ENCODE measurements around the gene DMD.

DNA sequence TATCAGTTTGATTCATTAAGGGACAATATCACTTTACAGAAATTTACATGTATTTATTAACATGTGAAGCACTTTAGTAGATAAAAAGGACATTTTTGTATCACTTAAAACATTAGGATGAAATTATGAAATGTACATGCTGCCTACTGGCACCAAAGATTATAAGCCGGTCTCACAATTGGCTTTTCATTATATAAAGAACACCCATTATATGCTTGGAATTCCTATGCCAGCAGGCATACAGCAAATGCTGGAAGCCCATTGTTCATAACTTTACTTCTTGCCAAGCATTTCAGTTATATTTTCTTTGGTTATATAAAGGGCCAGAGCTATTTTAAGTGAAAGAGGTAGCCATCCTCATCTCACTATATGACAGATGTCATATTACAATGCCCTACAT lies 145.9 kb downstream of the DMD start:
- TF ChIP-seq, protein P1, sequence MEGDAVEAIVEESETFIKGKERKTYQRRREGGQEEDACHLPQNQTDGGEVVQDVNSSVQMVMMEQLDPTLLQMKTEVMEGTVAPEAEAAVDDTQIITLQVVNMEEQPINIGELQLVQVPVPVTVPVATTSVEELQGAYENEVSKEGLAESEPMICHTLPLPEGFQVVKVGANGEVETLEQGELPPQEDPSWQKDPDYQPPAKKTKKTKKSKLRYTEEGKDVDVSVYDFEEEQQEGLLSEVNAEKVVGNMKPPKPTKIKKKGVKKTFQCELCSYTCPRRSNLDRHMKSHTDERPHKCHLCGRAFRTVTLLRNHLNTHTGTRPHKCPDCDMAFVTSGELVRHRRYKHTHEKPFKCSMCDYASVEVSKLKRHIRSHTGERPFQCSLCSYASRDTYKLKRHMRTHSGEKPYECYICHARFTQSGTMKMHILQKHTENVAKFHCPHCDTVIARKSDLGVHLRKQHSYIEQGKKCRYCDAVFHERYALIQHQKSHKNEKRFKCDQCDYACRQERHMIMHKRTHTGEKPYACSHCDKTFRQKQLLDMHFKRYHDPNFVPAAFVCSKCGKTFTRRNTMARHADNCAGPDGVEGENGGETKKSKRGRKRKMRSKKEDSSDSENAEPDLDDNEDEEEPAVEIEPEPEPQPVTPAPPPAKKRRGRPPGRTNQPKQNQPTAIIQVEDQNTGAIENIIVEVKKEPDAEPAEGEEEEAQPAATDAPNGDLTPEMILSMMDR (conservative IDR thresholded peaks at IDR 0.05; ENCODE audit: low read length) = no peak
- no peak for TF ChIP-seq EZH2phosphoT487 (IDR thresholded peaks at IDR 0.05; ENCODE audit: borderline replicate concordance)
